MCF 10A (cell line): ENCODE measurements around the gene ABCC8. TPM values are rescaled to one million over a fixed set of nuclear protein-coding genes. Genes with fewer than 3 reads are reported as not detected.
A peak's percentile ranks its signal among the peaks of the same experiment; 100 is the strongest.

ENCODE experiments used
- BruUV-seq: library from RNA; stranded (reverse); fragments of 400-500 nt; replicated peaks from 2 replicates; lab custom pipeline; 2021; lab: Mats Ljungman, UMichigan
- CTCF ChIA-PET: fragments of 300-600 bp; sonication (Branson Sonifier 250); formaldehyde crosslinking; extraction: SDS; loops from one replicate; lab custom pipeline; 2021; ENCODE audit warnings: antibody characterized with exemption, inconsistent platforms; lab: Yijun Ruan, JAX
- POLR2A ChIA-PET: fragments of 300-600, 350-650 bp; sonication (Branson Sonifier 250); formaldehyde crosslinking; extraction: SDS; loops from one replicate; lab custom pipeline; 2020; ENCODE audit warnings: antibody characterized with exemption, inconsistent platforms; lab: Yijun Ruan, JAX
- DNase-seq: peaks from one replicate; pipeline ENCODE4 v3.0.0-alpha.2; 2018; ENCODE audit not compliant: unreplicated experiment
- H3K27ac Mint-ChIP-seq: one replicate; pipeline ENCODE4 v1.8.0; 2022; ENCODE audit warnings: mild to moderate bottlenecking, low read depth, mixed read lengths; ENCODE audit not compliant: unreplicated experiment
- H3K27me3 Mint-ChIP-seq: one replicate; pipeline ENCODE4 v1.8.0; 2022; ENCODE audit warnings: mixed read lengths; ENCODE audit not compliant: insufficient read depth, unreplicated experiment
- H3K36me3 Mint-ChIP-seq: one replicate; pipeline ENCODE4 v1.8.0; 2022; ENCODE audit warnings: mild to moderate bottlenecking, moderate library complexity, mixed read lengths; ENCODE audit not compliant: insufficient read depth, unreplicated experiment
- H3K4me1 Mint-ChIP-seq: one replicate; pipeline ENCODE4 v1.8.0; 2022; ENCODE audit warnings: mixed read lengths; ENCODE audit not compliant: insufficient read depth, unreplicated experiment
- H3K4me3 Mint-ChIP-seq: one replicate; pipeline ENCODE4 v1.8.0; 2022; ENCODE audit warnings: mild to moderate bottlenecking, moderate library complexity, mixed read lengths; ENCODE audit not compliant: unreplicated experiment
- H3K9me3 Mint-ChIP-seq: one replicate; pipeline ENCODE4 v1.8.0; 2022; ENCODE audit warnings: mixed read lengths; ENCODE audit not compliant: unreplicated experiment
- CTCF ChIP-seq: fragments of 200-600 bp; IDR thresholded peaks from one replicate; pipeline ENCODE4 v1.8.0; 2022; ENCODE audit warnings: antibody characterized with exemption, mild to moderate bottlenecking; ENCODE audit not compliant: unreplicated experiment
- intact Hi-C: fragments of 100-400 bp; cut with micrococcal nuclease; formaldehyde crosslinking; loops from 2 replicates; pipeline ENCODE4 v1.14.1; 2022
- total RNA-seq: library from RNA; stranded (reverse); gene quantifications from 2 replicates; pipeline ENCODE4 v1.2.3, GENCODE V29; 2022

Gene ABCC8
- total RNA-seq, 1 experiment from 2014 or later, result not detected

- Mint-ChIP-seq H3K9me3 (no peaks in the 10 kb centered on the region), H3K27ac (no peak overlapping the region), H3K36me3 (no peaks in the 10 kb centered on the region), H3K4me1 (no peaks in the 10 kb centered on the region), H3K27me3 (peaks cover 27% of the 10 kb centered on the region), H3K4me3 (no peak overlapping the region)
- CTCF ChIA-PET, result interaction anchor here (0.6 to 13.2 kb wide), 10 partner anchors 9 to 1221 kb away, joined by 3 to 208 read pairs (median 4); no protein-coding TSS in a partner anchor
- intact Hi-C loops, result loop anchor here (10.0 kb wide), 1 partner anchor 558 kb away; no protein-coding TSS in a partner anchor
- POLR2A ChIA-PET, result no interaction called here
- BruUV-seq, result no TSS peak
- DNase-seq, result no peak
- no peak for TF ChIP-seq CTCF
These were observed 26.0 kb upstream of the ABCC8 start for GRCh38 chr11:17502630-17503029.

- Mint-ChIP-seq H3K9me3 (no peaks in the 10 kb centered on the region), H3K36me3 (no peaks in the 10 kb centered on the region), H3K27me3 (peaks cover 20% of the 10 kb centered on the region), H3K27ac (no peak overlapping the region), H3K4me1 (no peaks in the 10 kb centered on the region), H3K4me3 (no peak overlapping the region)
- no peak for TF ChIP-seq CTCF
- no TSS peak for BruUV-seq
- POLR2A ChIA-PET, result no interaction called here
- no peak for DNase-seq
- CTCF ChIA-PET, result interaction anchor here (0.6 to 3.3 kb wide), 5 partner anchors 14 to 141 kb away, joined by 3 to 26 read pairs (median 4); no protein-coding TSS in a partner anchor
- intact Hi-C loops, result loop anchor here (10.0 kb wide), 1 partner anchor 556 kb away; no protein-coding TSS in a partner anchor
These were observed 24.0 kb upstream of the ABCC8 start for GRCh38 chr11:17500673-17501072.

- ChIA-PET POLR2A (no interaction called here), CTCF (interaction anchor here (0.6 to 3.3 kb wide), 4 partner anchors 22 to 118 kb away, joined by 3 to 26 read pairs (median 6); no protein-coding TSS in a partner anchor)
- no peaks in the 10 kb centered on the region for H3K36me3 Mint-ChIP-seq
- peaks cover 33% of the 10 kb centered on the region for H3K27me3 Mint-ChIP-seq
- no peak for TF ChIP-seq CTCF
- intact Hi-C loops, result no loop called here
- H3K4me1 Mint-ChIP-seq, result no peaks in the 10 kb centered on the region
- BruUV-seq, result no TSS peak
- H3K4me3 Mint-ChIP-seq, result no peak overlapping the region
- H3K27ac Mint-ChIP-seq, result no peak overlapping the region
- no peaks in the 10 kb centered on the region for H3K9me3 Mint-ChIP-seq
- no peak for DNase-seq
These were observed 21.8 kb upstream of the ABCC8 start for GRCh38 chr11:17498475-17498874.

- TF ChIP-seq CTCF, result no peak
- CTCF ChIA-PET, result interaction anchor here (0.6 to 3.3 kb wide), 4 partner anchors 23 to 117 kb away, joined by 3 to 26 read pairs (median 6); no protein-coding TSS in a partner anchor
- Mint-ChIP-seq H3K27ac (no peak overlapping the region), H3K4me1 (no peaks in the 10 kb centered on the region), H3K36me3 (no peaks in the 10 kb centered on the region), H3K4me3 (no peak overlapping the region), H3K9me3 (no peaks in the 10 kb centered on the region), H3K27me3 (peaks cover 37% of the 10 kb centered on the region)
- no TSS peak for BruUV-seq
- DNase-seq, result peak; percentile 31
- intact Hi-C loops, result no loop called here
- POLR2A ChIA-PET, result interaction anchor here (0.5 kb wide), 1 partner anchor 143 kb away, joined by 3 read pairs; no protein-coding TSS in a partner anchor
These were observed 21.4 kb upstream of the ABCC8 start for GRCh38 chr11:17498058-17498457.
